ENCODE results near the gene ZXDC. TPM values are rescaled to one million over a fixed set of nuclear protein-coding genes. Genes with fewer than 3 reads are reported as not detected.
A peak's percentile ranks its signal among the peaks of the same experiment; 100 is the strongest.

ZXDC gene
- total and polyA plus RNA-seq, 2 experiments from 2014 or later, result 24.1 to 25.0 TPM

DNA sequence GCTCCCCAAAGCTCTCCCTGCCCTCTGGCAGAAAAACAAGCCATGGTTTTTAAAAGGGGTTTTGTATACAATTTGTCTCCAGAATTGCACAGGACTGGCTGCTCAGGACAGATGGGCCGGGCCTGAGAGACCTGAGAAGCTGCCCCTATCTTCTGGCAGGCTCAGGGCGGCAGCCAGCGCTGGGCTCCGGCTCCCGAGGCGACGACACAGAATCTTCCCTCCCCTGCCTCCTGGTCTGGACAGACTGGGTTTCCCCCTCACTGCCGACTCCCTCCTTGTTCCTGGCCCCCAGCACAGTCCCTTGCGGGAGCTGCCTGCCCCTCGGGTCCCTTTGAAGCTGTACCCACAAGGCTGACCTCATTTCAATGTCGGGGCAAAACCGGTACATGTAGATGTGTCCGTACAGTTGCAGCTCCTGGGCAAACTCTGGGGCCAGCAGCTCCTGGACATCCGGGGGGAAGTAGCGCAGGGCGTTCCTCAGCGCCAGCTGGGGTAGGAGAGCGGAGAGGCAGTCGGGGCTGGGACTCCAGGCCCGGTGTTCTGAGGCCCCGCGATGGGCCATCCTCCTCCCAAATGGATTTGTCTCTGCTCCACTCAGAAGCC is 34.7 kb upstream of the ZXDC start:
- no peak for DNase-seq (ENCODE audit: low spot score)
- TF ChIP-seq EZH2phosphoT487 (IDR thresholded peaks at IDR 0.05; ENCODE audit: low read depth, severe bottlenecking, unreplicated experiment) (no peak), EZH2 (IDR thresholded peaks at IDR 0.05; ENCODE audit: borderline replicate concordance) (no peak)
- TF ChIP-seq, protein P1, sequence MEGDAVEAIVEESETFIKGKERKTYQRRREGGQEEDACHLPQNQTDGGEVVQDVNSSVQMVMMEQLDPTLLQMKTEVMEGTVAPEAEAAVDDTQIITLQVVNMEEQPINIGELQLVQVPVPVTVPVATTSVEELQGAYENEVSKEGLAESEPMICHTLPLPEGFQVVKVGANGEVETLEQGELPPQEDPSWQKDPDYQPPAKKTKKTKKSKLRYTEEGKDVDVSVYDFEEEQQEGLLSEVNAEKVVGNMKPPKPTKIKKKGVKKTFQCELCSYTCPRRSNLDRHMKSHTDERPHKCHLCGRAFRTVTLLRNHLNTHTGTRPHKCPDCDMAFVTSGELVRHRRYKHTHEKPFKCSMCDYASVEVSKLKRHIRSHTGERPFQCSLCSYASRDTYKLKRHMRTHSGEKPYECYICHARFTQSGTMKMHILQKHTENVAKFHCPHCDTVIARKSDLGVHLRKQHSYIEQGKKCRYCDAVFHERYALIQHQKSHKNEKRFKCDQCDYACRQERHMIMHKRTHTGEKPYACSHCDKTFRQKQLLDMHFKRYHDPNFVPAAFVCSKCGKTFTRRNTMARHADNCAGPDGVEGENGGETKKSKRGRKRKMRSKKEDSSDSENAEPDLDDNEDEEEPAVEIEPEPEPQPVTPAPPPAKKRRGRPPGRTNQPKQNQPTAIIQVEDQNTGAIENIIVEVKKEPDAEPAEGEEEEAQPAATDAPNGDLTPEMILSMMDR (IDR thresholded peaks at IDR 0.05; ENCODE audit: poor library complexity), result no peak
- H3K9me3 ChIP-seq (ENCODE audit: low read depth), result no peaks in the 10 kb centered on the region
- no peaks in the 10 kb centered on the region for H3K36me3 ChIP-seq (replicated peaks; ENCODE audit: insufficient read depth, low read depth)
- no peaks in the 10 kb centered on the region for H3K27me3 ChIP-seq
- WGBS (ENCODE audit: low lambda C conversion rate, missing lambda C conversion rate), result 80% methylated on average over 22 of the region's 22 CpGs
- H3K79me2 ChIP-seq, result no peaks in the 10 kb centered on the region
- H3K27ac ChIP-seq, result peak overlapping the region; percentile 9
- H3K9me2 ChIP-seq (replicated peaks; ENCODE audit: insufficient read depth), result no peaks in the 10 kb centered on the region
- no peaks in the 10 kb centered on the region for H4K20me1 ChIP-seq (ENCODE audit: insufficient read depth, poor library complexity, severe bottlenecking)
- H2AFZ ChIP-seq, result no peak overlapping the region
- H3K4me2 ChIP-seq, result no peak overlapping the region
- no peaks in the 10 kb centered on the region for H3K4me1 ChIP-seq (ENCODE audit: insufficient read depth)
- no peak overlapping the region for H3K4me3 ChIP-seq

DNA sequence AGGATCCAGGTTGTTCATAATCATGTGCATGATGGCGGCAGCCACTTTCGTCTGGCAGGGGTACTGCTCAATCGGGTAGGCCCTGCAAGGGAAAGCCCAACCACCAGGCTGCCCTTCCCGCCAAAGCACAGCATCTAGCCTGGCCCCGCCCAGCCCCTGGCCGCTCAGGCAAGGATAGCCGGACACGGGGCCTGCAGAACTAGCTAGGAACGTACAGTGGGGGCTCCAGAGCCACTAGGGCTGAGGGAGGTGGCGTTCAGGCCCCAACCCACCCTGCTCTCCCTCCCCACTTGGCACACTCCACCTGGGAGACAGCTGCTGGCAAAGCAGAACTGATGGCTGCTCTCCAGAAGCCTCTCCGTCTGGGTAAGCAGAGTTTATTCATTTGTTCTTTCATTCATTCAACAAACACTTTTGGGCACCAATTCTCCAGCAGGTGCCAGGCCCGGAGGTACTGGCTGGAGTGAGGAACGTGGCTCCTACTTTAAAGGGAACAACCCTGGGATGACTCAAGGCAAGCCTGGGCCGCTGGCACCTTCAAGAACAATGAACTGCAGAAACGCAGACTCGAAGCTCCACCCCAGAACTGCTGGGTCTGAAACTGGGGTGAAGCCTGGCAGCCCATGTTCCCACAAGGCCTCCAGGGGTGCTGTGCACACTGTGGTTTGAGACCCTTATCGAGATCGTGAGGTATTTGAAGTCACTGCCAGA is 34.1 kb upstream of the ZXDC start:
- no peaks in the 10 kb centered on the region for H3K9me2 ChIP-seq (replicated peaks; ENCODE audit: insufficient read depth)
- H3K27me3 ChIP-seq, result no peaks in the 10 kb centered on the region
- H3K27ac ChIP-seq, result peak overlapping the region; percentile 9
- no peaks in the 10 kb centered on the region for H3K36me3 ChIP-seq (replicated peaks; ENCODE audit: insufficient read depth, low read depth)
- H3K4me1 ChIP-seq (ENCODE audit: insufficient read depth), result no peaks in the 10 kb centered on the region
- H3K79me2 ChIP-seq, result no peaks in the 10 kb centered on the region
- no peaks in the 10 kb centered on the region for H3K9me3 ChIP-seq (ENCODE audit: low read depth)
- H3K4me3 ChIP-seq, result no peak overlapping the region
- no peak overlapping the region for H2AFZ ChIP-seq
- WGBS (ENCODE audit: low lambda C conversion rate, missing lambda C conversion rate), result 79% methylated on average over 18 of the region's 18 CpGs
- no peak for DNase-seq (ENCODE audit: low spot score)
- H3K4me2 ChIP-seq, result no peak overlapping the region
- TF ChIP-seq EZH2 (IDR thresholded peaks at IDR 0.05; ENCODE audit: borderline replicate concordance) (no peak), EZH2phosphoT487 (IDR thresholded peaks at IDR 0.05; ENCODE audit: low read depth, severe bottlenecking, unreplicated experiment) (no peak)
- TF ChIP-seq, protein P1 (IDR thresholded peaks at IDR 0.05; ENCODE audit: poor library complexity), result no peak
- H4K20me1 ChIP-seq (ENCODE audit: insufficient read depth, poor library complexity, severe bottlenecking), result no peaks in the 10 kb centered on the region

DNA sequence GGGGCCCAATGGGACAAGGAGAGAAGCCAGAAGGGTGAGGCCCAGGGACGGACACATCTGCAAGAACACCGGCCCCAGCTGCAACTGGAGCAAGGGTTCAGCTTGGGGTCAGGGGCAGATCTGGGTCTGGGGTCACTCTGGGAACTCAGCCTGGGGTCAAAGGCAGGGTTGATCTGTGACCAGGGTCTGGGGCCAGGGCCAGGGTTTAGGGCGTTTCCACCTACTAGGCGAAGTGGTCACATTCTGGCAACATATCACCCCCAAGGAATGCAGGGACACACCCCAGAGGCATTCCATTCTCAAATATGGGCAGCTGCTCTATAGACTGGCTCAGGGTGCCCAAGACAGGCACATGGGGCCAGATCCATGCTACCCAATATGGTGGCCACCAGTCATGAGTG is 32.9 kb upstream of the ZXDC start:
- Histone ChIP-seq H3K9me2 (replicated peaks; ENCODE audit: insufficient read depth) (no peaks in the 10 kb centered on the region), H3K4me2 (no peak overlapping the region), H3K36me3 (replicated peaks; ENCODE audit: insufficient read depth, low read depth) (no peaks in the 10 kb centered on the region), H3K4me3 (no peak overlapping the region), H4K20me1 (ENCODE audit: insufficient read depth, poor library complexity, severe bottlenecking) (no peaks in the 10 kb centered on the region), H2AFZ (no peak overlapping the region), H3K79me2 (no peaks in the 10 kb centered on the region), H3K27me3 (no peaks in the 10 kb centered on the region), H3K9me3 (ENCODE audit: low read depth) (no peaks in the 10 kb centered on the region), H3K27ac (no peak overlapping the region), H3K4me1 (ENCODE audit: insufficient read depth) (no peaks in the 10 kb centered on the region)
- DNase-seq (ENCODE audit: low spot score), result no peak
- TF ChIP-seq, protein P1 (IDR thresholded peaks at IDR 0.05; ENCODE audit: poor library complexity), result no peak
- TF ChIP-seq EZH2 (IDR thresholded peaks at IDR 0.05; ENCODE audit: borderline replicate concordance) (no peak), EZH2phosphoT487 (IDR thresholded peaks at IDR 0.05; ENCODE audit: low read depth, severe bottlenecking, unreplicated experiment) (no peak)
- WGBS (ENCODE audit: low lambda C conversion rate, missing lambda C conversion rate), result 87% methylated on average over 4 of the region's 4 CpGs
